HG03039 (cell line): Measurements from ENCODE around the gene STMP1.
"Not testable (repeated sequence)": the region's sequence is repeated elsewhere in the genome, so short reads cannot be mapped to it uniquely, and the experiment has no call there.

Experiments
- ATAC-seq: cut with Tn5 transposase; IDR thresholded peaks from one replicate; pipeline ENCODE4 v1.9.1; 2021; ENCODE audit warnings: mild to moderate bottlenecking, moderate library complexity; ENCODE audit not compliant: unreplicated experiment

The STMP1 gene

GRCh38 chr7:135664046-135664589, 1.8 kb downstream of the STMP1 start:
- ATAC-seq: no peak

- ATAC-seq: no peak
Measured at GRCh38 chr7:135665042-135665441, 2.7 kb downstream of the STMP1 start.

- ATAC-seq: no peak
Measured at GRCh38 chr7:135666156-135666555, 3.8 kb downstream of the STMP1 start.

- ATAC-seq: no peak
Measured at GRCh38 chr7:135666846-135667245, 4.5 kb downstream of the STMP1 start.

- ATAC-seq: not testable (repeated sequence)
Measured at GRCh38 chr7:135667626-135668025, 5.3 kb downstream of the STMP1 start.

- ATAC-seq: not testable (repeated sequence)
Measured at GRCh38 chr7:135668852-135669395, 6.6 kb downstream of the STMP1 start.

GRCh38 chr7:135669774-135670173, 7.5 kb downstream of the STMP1 start:
- ATAC-seq: no peak

- ATAC-seq: no peak
Measured at GRCh38 chr7:135670179-135670578, 7.9 kb downstream of the STMP1 start.

- ATAC-seq: no peak
Measured at GRCh38 chr7:135672560-135673359, 10.4 kb downstream of the STMP1 start.

- no peak for ATAC-seq
Measured at GRCh38 chr7:135673360-135673706, 11.0 kb downstream of the STMP1 start.

GRCh38 chr7:135678612-135679575, 16.6 kb downstream of the STMP1 start:
- ATAC-seq: no peak

- ATAC-seq: no peak
Measured at GRCh38 chr7:135681762-135682161, 19.4 kb downstream of the STMP1 start.

- no peak for ATAC-seq
Measured at GRCh38 chr7:135682191-135682590, 19.9 kb downstream of the STMP1 start.

- ATAC-seq: no peak
Measured at GRCh38 chr7:135683609-135684008, 21.3 kb downstream of the STMP1 start.

- ATAC-seq: no peak
Measured at GRCh38 chr7:135684136-135684535, 21.8 kb downstream of the STMP1 start.

- ATAC-seq: no peak
Measured at GRCh38 chr7:135684699-135685098, 22.4 kb downstream of the STMP1 start.

GRCh38 chr7:135685306-135686084, 23.2 kb downstream of the STMP1 start:
- no peak for ATAC-seq

- no peak for ATAC-seq
Measured at GRCh38 chr7:135687466-135687865, 25.2 kb downstream of the STMP1 start.

GRCh38 chr7:135690566-135690965, 28.3 kb downstream of the STMP1 start:
- no peak for ATAC-seq

GRCh38 chr7:135692055-135692454, 29.7 kb downstream of the STMP1 start:
- no peak for ATAC-seq
